SKM-1 (cell line): ENCODE data around the gene CBFA2T3.
A peak's percentile ranks its signal among the peaks of the same experiment; 100 is the strongest.

ENCODE experiments used
- DNase-seq: peaks from one replicate; lab custom pipeline; 2025; ENCODE audit not compliant: unreplicated experiment; lab: John Stamatoyannopoulos, UW

CBFA2T3 gene

GRCh38 chr16:88999457-89000206 lies 22.6 kb upstream of the CBFA2T3 start:
- DNase-seq = no peak

GRCh38 chr16:88995746-88996535 lies 18.9 kb upstream of the CBFA2T3 start:
- DNase-seq = no peak

- DNase-seq = no peak
Measured at GRCh38 chr16:88995194-88995593, 18.2 kb upstream of the CBFA2T3 start.

GRCh38 chr16:88994695-88995094 lies 17.7 kb upstream of the CBFA2T3 start:
- DNase-seq = no peak

GRCh38 chr16:88993946-88994600 lies 17.1 kb upstream of the CBFA2T3 start:
- no peak for DNase-seq

GRCh38 chr16:88993166-88993761 lies 16.3 kb upstream of the CBFA2T3 start:
- peak; percentile 57 for DNase-seq

GRCh38 chr16:88992351-88993165 lies 15.6 kb upstream of the CBFA2T3 start:
- DNase-seq = no peak

GRCh38 chr16:88991813-88992350 lies 14.9 kb upstream of the CBFA2T3 start:
- no peak for DNase-seq

- no peak for DNase-seq
Measured at GRCh38 chr16:88989852-88990547, 13.0 kb upstream of the CBFA2T3 start.

- no peak for DNase-seq
Measured at GRCh38 chr16:88988980-88989811, 12.2 kb upstream of the CBFA2T3 start.

GRCh38 chr16:88985521-88985920 lies 8.5 kb upstream of the CBFA2T3 start:
- no peak for DNase-seq

- DNase-seq = no peak
Measured at GRCh38 chr16:88983771-88984687, 7.0 kb upstream of the CBFA2T3 start.

- no peak for DNase-seq
Measured at GRCh38 chr16:88983165-88983564, 6.2 kb upstream of the CBFA2T3 start.

GRCh38 chr16:88982286-88983084 lies 5.5 kb upstream of the CBFA2T3 start:
- DNase-seq = no peak

- DNase-seq = no peak
Measured at GRCh38 chr16:88979353-88980015, 2.5 kb upstream of the CBFA2T3 start.

- DNase-seq = peak; percentile 85
Measured at GRCh38 chr16:88978608-88979346, 1.8 kb upstream of the CBFA2T3 start.
